Measurements from ENCODE around the gene DYNC2I2.

The DYNC2I2 gene

DNA sequence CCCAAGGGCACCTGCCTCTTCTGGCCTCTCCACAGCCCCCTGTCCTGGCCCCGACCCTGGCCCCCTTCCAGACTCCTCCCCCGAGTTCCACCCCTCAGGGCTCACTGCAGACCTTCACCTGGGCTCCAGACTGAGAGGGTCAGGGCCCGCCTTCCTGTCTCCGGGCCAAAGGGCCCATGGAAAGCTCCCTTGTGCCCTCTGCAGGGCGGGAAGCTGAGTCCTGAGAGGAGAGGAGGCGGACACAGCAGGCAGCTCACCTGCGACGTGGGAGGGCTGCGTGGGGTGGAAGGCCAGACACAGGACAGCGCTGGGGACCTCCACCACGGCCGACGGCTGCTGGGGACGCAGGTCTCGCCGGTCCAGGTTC lies 20.6 kb downstream of the DYNC2I2 start:
- no peak for DNase-seq (ENCODE audit: low spot score)

DNA sequence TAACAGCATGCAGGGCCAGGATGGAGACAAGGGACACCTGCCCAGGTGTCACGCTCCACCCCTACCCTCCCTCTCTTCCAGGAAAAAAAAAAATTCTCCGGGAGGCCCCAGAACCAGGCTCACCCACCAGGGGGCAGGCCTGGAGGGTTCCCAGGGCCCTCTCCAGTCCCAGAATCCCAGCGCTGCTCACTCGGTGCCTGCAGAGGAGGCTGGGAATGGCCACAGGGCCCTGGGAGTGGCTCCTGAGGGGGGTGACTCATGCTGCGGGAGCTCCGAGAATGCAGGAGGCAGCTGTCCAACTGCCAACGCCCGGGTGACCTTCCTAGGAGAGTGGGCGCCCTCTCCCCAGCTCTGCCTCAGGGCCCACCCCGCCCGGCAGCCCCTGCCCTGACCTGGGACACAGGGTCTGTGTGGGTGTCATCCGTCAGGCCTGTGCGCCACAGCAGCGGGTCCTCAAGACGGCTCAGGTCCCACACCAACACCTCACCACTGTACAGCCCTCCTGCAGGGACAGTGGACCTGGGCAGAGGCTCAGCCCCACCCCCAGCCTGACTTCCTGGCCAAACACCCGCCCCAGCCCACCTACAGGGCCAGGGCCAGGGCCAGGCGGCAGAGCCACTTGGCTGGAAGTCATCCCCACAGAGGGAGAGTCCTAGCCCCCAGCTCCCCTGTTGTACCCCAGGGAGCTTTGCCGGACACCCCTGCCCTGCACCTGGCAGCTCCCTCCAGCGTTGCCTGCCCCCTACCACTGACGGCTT lies 21.2 kb downstream of the DYNC2I2 start:
- DNase-seq (ENCODE audit: low spot score): no peak

- no peak for DNase-seq (ENCODE audit: low spot score)
Observed at GRCh38 chr9:128634651-128635262, 21.9 kb downstream of the DYNC2I2 start.

DNA sequence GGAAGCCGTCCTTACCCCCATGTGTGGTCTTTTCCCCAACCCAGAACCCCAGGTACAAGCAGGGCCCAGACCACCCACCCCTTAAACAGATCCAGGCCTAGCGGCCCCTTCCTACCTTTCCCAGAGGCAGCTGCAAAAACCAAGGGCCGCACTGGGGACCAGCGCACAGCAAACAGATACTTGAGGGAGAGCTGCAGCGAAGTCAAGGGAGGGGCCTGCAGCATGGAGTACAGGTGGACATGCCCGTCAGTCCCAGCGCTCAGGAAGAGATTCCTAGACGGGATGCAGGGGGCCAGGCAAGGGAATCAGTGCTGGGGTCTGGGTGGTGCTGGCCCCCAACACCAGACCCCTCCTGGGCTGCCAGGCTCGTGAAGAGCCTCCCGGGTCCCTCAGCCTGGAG lies 22.5 kb downstream of the DYNC2I2 start:
- DNase-seq (ENCODE audit: low spot score): no peak

DNA sequence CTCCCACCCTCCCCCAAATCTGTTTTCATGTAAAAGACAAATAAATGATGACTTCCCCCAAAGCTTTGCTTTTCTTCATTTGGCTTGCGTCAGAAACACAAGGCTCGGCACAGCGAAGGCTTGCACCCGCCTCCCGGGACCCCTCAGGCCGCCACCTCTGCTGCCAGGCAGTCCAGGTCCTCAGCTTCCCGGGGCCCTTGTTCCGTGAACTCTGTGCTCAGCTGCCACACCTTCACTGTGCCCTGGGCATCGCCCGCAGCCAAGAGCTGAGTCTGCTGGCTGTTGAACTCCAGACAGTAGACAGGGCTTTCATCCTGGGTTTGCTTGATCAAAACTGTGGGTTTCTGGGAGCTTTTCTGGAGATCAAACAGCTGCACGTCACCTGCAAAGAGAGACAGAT lies 23.0 kb downstream of the DYNC2I2 start:
- no peak for DNase-seq (ENCODE audit: low spot score)

DNA sequence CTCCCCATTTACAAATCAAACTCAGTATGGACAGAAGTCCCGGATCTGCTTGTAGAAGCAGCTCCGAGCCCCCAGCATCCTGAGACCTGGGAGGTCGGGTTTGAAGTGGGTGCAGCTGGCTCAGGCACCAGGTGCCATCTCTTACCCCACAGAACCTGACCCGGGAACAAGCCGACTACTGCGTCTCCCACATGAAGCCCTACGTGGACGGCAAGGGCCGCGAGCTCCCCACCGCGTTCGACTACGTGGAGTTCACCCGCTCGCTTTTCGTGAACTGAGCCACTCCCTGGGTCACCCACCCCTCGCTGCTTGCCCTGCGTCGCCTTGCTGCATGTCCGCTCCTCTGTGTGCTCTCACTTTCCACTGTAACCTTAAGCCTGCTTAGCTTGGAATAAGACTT lies 23.6 kb downstream of the DYNC2I2 start:
- no peak for DNase-seq (ENCODE audit: low spot score)

DNA sequence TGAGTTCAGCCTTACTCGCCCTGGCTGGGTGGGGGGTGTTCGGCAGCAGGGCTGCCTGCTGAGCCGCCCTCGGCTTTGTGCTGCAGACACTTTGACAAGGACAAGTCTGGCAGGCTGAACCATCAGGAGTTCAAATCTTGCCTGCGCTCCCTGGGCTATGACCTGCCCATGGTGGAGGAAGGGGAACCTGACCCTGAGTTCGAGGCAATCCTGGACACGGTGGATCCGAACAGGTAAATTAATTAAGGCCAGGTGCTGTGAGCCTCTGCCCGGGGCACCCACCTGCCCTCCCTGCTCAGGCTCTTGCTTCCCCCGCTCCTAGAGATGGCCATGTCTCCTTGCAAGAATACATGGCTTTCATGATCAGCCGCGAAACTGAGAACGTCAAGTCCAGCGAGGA lies 24.2 kb downstream of the DYNC2I2 start:
- DNase-seq (ENCODE audit: low spot score): no peak

DNA sequence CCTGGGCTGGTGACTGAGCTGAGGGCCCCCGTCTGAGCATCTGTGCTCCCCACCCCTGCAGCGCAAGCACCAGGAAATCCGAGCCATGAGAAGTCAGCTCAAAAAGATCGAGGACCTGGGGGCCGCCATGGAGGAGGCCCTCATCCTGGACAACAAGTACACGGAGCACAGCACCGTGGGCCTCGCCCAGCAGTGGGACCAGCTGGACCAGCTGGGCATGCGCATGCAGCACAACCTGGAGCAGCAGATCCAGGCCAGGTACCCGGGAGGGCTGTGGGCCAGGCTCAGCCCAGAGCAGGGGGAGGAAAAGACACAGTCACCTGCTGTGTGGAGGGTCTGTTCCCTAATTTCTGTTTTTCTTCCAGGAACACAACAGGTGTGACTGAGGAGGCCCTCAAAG lies 24.6 kb downstream of the DYNC2I2 start:
- no peak for DNase-seq (ENCODE audit: low spot score)

GRCh38 chr9:128631636-128632035 lies 25.0 kb downstream of the DYNC2I2 start:
- no peak for DNase-seq (ENCODE audit: low spot score)

DNA sequence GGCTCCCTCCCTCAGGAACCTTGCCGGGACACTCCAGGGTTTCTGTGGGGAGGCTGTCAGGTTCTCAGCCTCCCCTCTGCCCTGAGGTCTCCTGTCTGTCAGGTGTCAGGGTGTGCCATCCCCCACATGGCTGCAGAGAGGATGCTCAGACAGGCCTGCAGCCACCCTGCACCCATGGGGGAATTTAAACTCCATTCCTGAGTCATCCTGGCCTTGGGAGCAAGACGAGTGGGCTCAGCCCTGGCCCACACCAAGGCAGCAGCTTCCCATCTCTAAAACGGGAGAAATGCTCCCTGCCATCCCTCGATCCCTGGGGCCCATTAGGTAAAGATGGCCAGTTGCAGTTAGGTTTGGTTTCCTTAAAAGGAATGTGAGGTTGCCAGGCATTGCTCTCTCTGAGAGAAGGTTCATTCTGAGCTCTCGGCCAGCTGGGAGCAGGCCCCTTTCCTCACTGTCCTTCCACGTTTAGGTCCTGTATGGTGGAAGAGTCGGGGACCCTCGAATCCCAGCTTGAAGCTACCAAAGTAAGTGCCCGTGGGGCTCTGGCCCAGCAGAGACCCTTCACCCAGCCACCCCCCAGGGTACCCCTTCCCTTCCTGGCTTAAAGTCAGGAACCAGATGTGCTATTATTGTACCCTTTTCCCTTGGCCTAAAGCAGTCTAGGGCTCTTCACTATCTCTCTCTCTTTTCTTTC lies 26.6 kb downstream of the DYNC2I2 start:
- no peak for DNase-seq (ENCODE audit: low spot score)

DNA sequence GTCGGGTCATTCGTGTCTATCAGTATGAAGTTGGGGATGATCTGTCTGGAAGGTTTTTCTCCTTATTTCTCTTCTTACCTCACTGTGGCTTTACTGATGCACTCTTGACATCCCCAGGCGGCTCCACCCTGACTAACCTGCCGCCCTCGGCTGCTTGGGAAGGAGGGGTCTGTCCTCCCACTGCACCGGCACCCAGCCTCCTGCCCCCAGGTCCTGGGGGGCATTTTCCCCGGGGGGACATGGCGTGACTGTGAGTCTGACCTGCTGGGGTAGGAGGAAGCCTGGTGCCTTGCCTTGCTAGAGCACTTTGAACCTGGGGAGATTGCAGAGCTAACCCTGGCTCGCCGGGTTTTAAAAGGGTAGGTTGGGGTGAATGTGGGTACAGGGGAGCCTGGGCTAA lies 27.5 kb downstream of the DYNC2I2 start:
- no peak for DNase-seq (ENCODE audit: low spot score)

- no peak for DNase-seq (ENCODE audit: low spot score)
Observed at GRCh38 chr9:128628471-128629048, 28.1 kb downstream of the DYNC2I2 start.

GRCh38 chr9:128627906-128628305 lies 28.7 kb downstream of the DYNC2I2 start:
- DNase-seq (ENCODE audit: low spot score): no peak

DNA sequence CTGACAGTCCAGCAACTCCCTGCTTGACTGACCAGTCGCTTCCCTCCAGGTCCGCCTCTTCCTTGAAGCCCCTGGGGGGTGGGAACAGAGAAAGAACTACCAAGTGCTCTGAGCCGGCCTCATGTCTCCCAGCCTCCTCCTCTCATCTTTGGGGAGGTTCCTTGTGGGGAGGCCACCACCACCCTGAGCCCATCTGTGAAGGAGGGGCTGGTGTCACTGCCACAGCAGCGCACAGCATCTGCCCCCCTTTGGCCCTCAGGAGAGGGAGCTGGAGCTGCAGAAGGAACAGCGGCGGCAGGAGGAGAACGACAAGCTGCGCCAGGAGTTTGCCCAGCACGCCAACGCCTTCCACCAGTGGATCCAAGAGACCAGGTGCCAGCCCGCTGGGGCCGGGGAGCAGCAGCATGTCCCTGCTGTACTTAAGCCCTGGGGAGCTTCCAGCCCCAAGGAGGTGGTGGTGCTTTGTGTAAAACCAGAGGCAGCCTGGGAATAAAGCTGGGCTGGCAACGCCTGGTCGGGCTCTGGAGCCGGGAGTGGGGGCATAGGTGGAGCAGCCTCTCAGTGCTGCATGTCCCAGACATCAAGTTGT lies 29.4 kb downstream of the DYNC2I2 start:
- DNase-seq (ENCODE audit: low spot score): no peak

GRCh38 chr9:128626181-128626580 lies 30.5 kb downstream of the DYNC2I2 start:
- DNase-seq (ENCODE audit: low spot score): no peak

DNA sequence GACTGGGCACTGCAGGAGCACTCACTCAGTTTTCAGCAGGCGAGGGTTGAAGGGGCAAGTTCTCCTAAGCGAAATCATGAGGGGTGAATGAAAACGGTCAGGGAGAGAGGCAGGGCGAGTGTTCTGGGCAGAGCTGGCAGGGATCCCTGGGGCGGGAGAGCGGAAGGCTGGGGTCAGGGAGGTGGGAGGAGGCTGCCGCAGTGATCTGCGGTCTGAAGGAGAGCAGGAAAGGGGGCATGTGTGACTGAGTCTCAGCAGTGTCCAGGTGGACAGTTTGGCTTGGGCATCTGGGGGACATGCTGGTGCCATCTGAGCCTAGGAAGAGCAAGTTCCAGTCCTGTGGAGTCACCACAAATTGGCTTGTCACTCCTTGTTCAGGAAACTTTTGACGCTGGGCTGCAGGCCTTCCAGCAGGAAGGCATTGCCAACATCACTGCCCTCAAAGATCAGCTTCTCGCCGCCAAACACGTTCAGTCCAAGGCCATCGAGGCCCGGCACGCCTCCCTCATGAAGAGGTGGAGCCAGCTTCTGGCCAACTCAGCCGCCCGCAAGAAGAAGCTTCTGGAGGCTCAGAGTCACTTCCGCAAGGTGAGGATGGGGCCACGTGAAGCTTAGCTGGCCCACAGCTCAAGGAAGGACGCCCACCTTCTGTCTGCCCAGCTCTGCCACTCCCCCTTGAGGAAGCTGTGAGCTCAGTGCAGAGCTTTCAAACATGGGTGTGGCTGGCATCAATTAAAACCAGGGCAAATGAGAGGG lies 31.1 kb downstream of the DYNC2I2 start:
- no peak for DNase-seq (ENCODE audit: low spot score)

GRCh38 chr9:128624566-128624965 lies 32.1 kb downstream of the DYNC2I2 start:
- DNase-seq (ENCODE audit: low spot score): no peak

DNA sequence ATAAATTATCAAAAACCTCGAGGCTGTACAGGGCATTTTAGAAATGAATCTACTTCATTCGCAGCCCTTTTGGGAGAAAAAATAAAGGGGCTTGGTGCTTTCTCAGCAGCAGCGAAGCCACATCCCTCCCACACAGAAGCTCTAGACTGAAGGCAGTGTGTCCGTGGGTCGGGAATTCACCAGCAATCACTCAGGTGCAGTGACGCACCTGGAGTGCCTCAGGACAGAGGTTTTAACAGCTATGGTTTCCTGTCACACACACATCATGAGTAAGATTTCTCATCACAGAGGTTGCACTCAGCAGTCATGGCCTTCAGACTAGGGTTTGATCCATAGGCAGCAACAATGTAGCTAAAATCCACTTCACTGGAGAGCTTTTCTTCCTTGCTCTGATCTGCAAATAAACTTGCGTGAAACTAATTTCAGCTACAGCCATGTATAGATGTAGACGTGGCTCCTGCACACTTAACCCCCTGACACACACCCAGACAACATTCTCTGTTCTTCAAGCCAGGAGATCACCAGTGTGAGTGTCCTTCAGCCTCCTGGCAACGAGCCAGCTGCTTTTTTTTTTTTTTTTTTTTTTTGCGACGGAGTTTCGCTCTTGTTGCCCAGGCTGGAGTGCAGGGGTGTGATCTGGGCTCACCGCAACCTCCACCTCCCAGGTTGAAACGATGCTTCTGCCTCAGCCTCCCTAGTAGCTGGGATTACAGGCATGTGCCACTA lies 34.8 kb downstream of the DYNC2I2 start:
- no peak for DNase-seq (ENCODE audit: low spot score)

GRCh38 chr9:128619779-128620178 lies 36.9 kb downstream of the DYNC2I2 start:
- no peak for DNase-seq (ENCODE audit: low spot score)

DNA sequence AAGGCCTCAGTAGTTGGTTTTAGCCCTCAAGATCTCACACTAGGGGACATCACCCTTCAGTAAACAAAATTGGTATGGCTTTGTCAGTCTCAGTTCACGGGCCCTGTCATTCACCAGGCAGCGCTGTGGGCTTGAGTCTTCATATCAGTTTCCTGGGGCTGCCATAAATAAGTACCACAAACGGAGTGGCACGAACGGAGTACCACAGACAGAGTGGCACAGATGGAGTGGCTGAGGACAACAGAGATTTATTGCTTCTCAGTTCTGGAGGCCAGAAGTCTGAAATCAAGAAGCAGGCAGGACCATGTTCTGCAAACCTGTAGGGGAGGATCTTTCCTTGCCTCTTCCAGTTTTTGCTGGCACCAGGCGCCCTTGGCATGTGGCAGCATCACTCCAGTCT lies 37.5 kb downstream of the DYNC2I2 start:
- DNase-seq (ENCODE audit: low spot score): no peak

DNA sequence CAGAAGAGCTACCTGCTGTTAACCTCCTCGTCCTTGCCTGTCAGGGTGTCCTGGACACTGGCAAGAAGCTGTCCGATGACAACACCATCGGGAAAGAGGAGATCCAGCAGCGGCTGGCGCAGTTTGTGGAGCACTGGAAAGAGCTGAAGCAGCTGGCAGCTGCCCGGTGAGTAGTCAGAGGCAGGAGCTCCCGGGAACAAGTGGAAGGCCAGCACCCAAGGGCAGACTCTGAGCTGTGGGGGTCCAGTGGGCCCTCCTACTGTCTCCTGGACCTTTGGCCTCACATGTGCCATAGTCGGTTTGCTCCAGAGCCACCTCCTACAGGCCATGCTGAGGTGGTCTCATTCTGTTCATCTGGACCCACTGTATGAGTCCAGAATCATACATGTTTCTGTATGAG lies 38.7 kb downstream of the DYNC2I2 start:
- no peak for DNase-seq (ENCODE audit: low spot score)
